ENCODE data around the gene FGF19. TPM values are rescaled to one million over a fixed set of nuclear protein-coding genes. Genes with fewer than 3 reads are reported as not detected.
A peak's percentile ranks its signal among the peaks of the same experiment; 100 is the strongest.

FGF19 gene
- total and polyA plus RNA-seq, 2 donors (not counting 1 experiment from before 2014, with no cell fraction given): not detected

DNA sequence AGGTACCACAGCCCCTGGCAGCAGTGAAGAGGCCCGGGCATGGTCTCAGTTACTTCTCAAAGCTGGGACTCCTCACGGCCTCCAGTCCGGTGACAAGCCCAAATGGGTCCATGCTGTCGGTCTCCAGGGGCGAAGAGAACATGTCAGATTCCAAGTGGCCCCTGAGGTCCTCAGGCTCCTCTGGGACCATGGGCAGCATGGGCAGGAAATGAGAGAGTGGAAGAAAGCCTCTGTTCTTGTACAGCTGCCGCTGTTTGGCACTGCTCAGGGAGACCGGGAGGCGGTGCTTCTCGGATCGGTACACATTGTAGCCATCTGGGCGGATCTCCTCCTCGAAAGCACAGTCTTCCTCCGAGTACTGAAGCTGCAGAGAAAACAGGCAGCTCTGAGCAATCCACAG is 4.6 kb downstream of the FGF19 start:
- intact Hi-C loops (cut with micrococcal nuclease): no loop called here
- Mint-ChIP-seq H3K27ac (no peak overlapping the region), H3K4me1 (peaks cover 12% of the 10 kb centered on the region), H3K27me3 (peaks cover 40% of the 10 kb centered on the region), H3K4me3 (no peak overlapping the region), H3K9me3 (ENCODE audit: insufficient read depth) (no peaks in the 10 kb centered on the region)
- Histone ChIP-seq H2AFZ (ENCODE audit: insufficient read depth, low read depth, low read length, poor library complexity, severe bottlenecking) (peak overlapping the region; percentile 58), H4K20me1 (ENCODE audit: control insufficient read depth, insufficient read depth, low read length, poor library complexity, severe bottlenecking) (no peaks in the 10 kb centered on the region), H3K4me1 (ENCODE audit: control insufficient read depth in 2 of 2, insufficient read depth in 2 of 2, low read length in 2 of 2) (peaks cover 22 to 32% of the 10 kb centered on the region in 2 donors), H3K27ac (ENCODE audit: low read length in 2 of 2) (no peak overlapping the region), H3K79me2 (ENCODE audit: control insufficient read depth, insufficient read depth, low read length) (no peaks in the 10 kb centered on the region), H3K9me3 (ENCODE audit: control extremely low read depth in 1 of 3, control insufficient read depth in 2 of 3, insufficient read depth in 1 of 3, low read length in 2 of 3) (peaks cover 0 to 5% (median 0%) of the 10 kb centered on the region in 3 donors), H3K9ac (ENCODE audit: low read length) (no peak overlapping the region), H3K36me3 (replicated peaks in 1 of 2; ENCODE audit: control extremely low read depth in 1 of 2, control insufficient read depth in 1 of 2, extremely low read depth in 1 of 2, insufficient read depth in 2 of 2, low read length in 1 of 2) (no peaks in the 10 kb centered on the region), H3K4me3 (ENCODE audit: control extremely low read depth in 1 of 5, extremely low read depth in 1 of 5, insufficient read depth in 1 of 5, low read depth in 2 of 5, low read length in 4 of 5) (no peak overlapping the region), H3K4me2 (replicated peaks; ENCODE audit: low read depth, low read length, poor library complexity, severe bottlenecking) (peak overlapping the region; percentile 42), H3K27me3 (replicated peaks in 1 of 4; ENCODE audit: control extremely low read depth in 1 of 4, control insufficient read depth in 3 of 4, insufficient read depth in 4 of 4, low read length in 3 of 4) (peaks cover 0 to 61% (median 26%) of the 10 kb centered on the region in 4 experiments)
- POLR2A ChIA-PET: no interaction called here
- ATAC-seq (ENCODE audit: low read depth) (peak; percentile 39), DNase-seq (no peak)
- CTCF ChIA-PET: interaction anchor here (1.4 kb wide), 1 partner anchor 13 kb away, joined by 3 read pairs; no protein-coding TSS in a partner anchor
- TF ChIP-seq, protein P1, sequence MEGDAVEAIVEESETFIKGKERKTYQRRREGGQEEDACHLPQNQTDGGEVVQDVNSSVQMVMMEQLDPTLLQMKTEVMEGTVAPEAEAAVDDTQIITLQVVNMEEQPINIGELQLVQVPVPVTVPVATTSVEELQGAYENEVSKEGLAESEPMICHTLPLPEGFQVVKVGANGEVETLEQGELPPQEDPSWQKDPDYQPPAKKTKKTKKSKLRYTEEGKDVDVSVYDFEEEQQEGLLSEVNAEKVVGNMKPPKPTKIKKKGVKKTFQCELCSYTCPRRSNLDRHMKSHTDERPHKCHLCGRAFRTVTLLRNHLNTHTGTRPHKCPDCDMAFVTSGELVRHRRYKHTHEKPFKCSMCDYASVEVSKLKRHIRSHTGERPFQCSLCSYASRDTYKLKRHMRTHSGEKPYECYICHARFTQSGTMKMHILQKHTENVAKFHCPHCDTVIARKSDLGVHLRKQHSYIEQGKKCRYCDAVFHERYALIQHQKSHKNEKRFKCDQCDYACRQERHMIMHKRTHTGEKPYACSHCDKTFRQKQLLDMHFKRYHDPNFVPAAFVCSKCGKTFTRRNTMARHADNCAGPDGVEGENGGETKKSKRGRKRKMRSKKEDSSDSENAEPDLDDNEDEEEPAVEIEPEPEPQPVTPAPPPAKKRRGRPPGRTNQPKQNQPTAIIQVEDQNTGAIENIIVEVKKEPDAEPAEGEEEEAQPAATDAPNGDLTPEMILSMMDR (IDR thresholded peaks at IDR 0.05): no peak
- no peak for TF ChIP-seq EZH2 (IDR thresholded peaks at IDR 0.05; ENCODE audit: borderline replicate concordance, insufficient read depth, low read depth, low read length, poor library complexity, severe bottlenecking)
- WGBS (ENCODE audit: insufficient coverage): 22% methylated on average over 13 of the region's 13 CpGs

DNA sequence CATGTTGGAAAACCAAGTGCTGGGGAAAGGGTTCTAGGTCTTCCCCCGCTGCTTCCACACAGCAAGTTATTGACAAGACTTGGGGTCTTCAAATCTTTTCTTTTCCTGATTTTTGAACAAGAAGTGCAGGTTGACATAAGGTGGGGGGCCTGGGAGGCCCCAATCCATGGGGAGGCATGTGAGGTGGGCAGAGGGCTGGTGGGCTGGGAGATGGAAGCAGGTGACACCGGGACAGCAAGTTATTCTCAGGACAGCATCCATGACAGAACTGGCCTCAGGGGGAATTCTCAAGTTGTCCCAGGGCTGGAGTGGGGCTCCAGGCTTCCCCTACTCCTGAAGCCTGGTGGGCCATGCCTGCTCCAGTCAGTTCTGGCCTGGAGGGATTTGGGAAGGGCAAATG is 5.5 kb downstream of the FGF19 start:
- CTCF ChIA-PET: interaction anchor here (1.4 kb wide), 1 partner anchor 12 kb away, joined by 3 read pairs; no protein-coding TSS in a partner anchor
- Mint-ChIP-seq H3K4me1 (peaks cover 12% of the 10 kb centered on the region), H3K27ac (no peak overlapping the region), H3K9me3 (ENCODE audit: insufficient read depth) (no peaks in the 10 kb centered on the region), H3K27me3 (peaks cover 48% of the 10 kb centered on the region), H3K4me3 (no peak overlapping the region)
- no peak overlapping the region for H3K9ac ChIP-seq (ENCODE audit: low read length)
- H3K4me3 ChIP-seq (ENCODE audit: control extremely low read depth in 1 of 5, extremely low read depth in 1 of 5, insufficient read depth in 1 of 5, low read depth in 2 of 5, low read length in 4 of 5): no peak overlapping the region
- no peak overlapping the region for H3K4me2 ChIP-seq (replicated peaks; ENCODE audit: low read depth, low read length, poor library complexity, severe bottlenecking)
- 100% methylated on average over 2 of the region's 2 CpGs for WGBS (ENCODE audit: insufficient coverage)
- POLR2A ChIA-PET: no interaction called here
- peaks cover 0 to 57% (median 26%) of the 10 kb centered on the region in 4 experiments for H3K27me3 ChIP-seq (replicated peaks in 1 of 4; ENCODE audit: control extremely low read depth in 1 of 4, control insufficient read depth in 3 of 4, insufficient read depth in 4 of 4, low read length in 3 of 4)
- intact Hi-C loops (cut with micrococcal nuclease): no loop called here
- no peaks in the 10 kb centered on the region for H3K36me3 ChIP-seq (replicated peaks in 1 of 2; ENCODE audit: control extremely low read depth in 1 of 2, control insufficient read depth in 1 of 2, extremely low read depth in 1 of 2, insufficient read depth in 2 of 2, low read length in 1 of 2)
- H3K9me3 ChIP-seq (ENCODE audit: control extremely low read depth in 1 of 3, control insufficient read depth in 2 of 3, insufficient read depth in 1 of 3, low read length in 2 of 3): peaks cover 0 to 5% (median 0%) of the 10 kb centered on the region in 3 donors
- peaks cover 20 to 25% of the 10 kb centered on the region in 2 donors for H3K4me1 ChIP-seq (ENCODE audit: control insufficient read depth in 2 of 2, insufficient read depth in 2 of 2, low read length in 2 of 2)
- no peaks in the 10 kb centered on the region for H3K79me2 ChIP-seq (ENCODE audit: control insufficient read depth, insufficient read depth, low read length)
- TF ChIP-seq, protein P1 (IDR thresholded peaks at IDR 0.05): no peak
- no peak for TF ChIP-seq EZH2 (IDR thresholded peaks at IDR 0.05; ENCODE audit: borderline replicate concordance, insufficient read depth, low read depth, low read length, poor library complexity, severe bottlenecking)
- H4K20me1 ChIP-seq (ENCODE audit: control insufficient read depth, insufficient read depth, low read length, poor library complexity, severe bottlenecking): no peaks in the 10 kb centered on the region
- H3K27ac ChIP-seq (ENCODE audit: low read length in 2 of 2): no peak overlapping the region
- no peak for ATAC-seq (ENCODE audit: low read depth)
- no peak for DNase-seq
- no peak overlapping the region for H2AFZ ChIP-seq (ENCODE audit: insufficient read depth, low read depth, low read length, poor library complexity, severe bottlenecking)
